Measurements from ENCODE around the gene COL4A5. TPM values are rescaled to one million over a fixed set of nuclear protein-coding genes. Genes with fewer than 3 reads are reported as not detected.

Gene COL4A5
- total RNA-seq, 1 donor from 2014 or later: 14.3 TPM

GRCh38 chrX:108610141-108610540, 170.5 kb downstream of the COL4A5 start:
- DNase-seq (ENCODE audit: low spot score in 2 of 2): no peak
- FAIRE-seq: no peak

DNA sequence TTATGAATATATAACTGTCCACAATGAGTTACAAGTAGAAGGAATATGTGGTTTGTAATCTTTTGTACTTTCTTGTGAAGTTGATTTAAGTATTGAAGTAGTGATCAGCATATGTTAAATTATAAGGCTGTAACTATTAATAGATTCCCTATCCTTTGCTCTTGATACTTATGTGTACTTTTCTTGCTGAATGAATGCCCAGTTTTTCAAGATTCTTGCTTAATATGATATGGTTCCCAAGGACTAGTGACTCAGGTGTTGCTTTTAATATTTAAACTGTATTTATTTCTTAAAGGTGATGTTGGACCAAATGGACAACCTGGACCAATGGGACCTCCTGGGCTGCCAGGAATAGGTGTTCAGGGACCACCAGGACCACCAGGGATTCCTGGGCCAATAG, 175.0 kb downstream of the COL4A5 start:
- FAIRE-seq (no peak), DNase-seq (ENCODE audit: low spot score in 2 of 2) (no peak)

DNA sequence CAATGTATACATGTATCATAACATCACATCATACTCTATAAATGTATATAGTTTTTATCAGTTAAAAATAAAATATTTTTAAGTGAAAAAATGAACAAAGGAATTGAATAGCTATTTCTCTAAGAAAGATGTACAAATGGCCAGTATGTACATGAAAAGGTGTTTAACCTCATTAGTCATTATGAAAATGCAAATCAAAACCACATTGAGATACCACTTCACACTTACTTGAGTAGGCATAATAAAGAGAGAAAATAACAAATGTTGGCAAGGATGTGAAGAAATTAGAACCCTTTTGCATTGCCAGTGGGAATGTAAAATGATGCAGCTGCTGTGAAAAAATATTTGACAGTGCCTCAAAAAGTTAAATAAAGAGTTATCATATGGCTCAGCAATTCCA, 201.2 kb downstream of the COL4A5 start:
- FAIRE-seq: peak; percentile 70

DNA sequence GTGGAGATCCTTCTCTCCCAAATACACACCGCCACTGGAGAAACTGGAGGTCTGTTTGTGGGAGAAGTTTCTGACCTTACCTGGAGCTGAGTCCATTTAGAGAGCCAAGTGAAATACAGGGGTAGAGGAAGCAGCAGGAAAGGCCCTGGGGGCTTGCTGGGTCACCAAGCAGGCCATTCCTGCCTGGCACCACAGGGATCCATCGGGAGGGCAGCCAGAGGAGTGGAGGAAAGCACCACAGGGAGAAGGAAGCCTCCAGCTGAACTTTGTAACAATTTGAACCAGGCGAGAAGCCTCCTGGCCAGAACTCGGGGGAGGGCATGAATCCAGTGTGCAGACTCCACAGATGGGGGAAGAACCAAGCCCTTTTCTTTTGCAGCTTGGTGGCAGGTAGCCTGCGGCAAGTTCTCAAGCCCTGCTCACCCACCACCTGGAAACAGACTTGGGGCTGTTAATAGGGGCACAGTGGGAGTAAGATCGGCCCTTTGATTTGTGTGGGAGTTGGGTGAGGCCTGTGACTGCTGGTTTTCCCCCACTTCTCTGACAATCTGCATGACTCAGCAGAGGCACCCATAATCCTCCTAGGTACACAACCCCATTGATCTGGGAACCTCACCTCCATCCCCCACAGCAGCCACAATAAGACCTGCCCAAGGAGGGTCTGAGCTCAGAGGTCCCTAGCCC, 202.1 kb downstream of the COL4A5 start:
- FAIRE-seq (no peak), DNase-seq (ENCODE audit: low spot score in 2 of 2) (no peak)

More for the DNA sequence above, 201.2 kb downstream of the COL4A5 start:
- DNase-seq (ENCODE audit: low spot score in 2 of 2): no peak

- DNase-seq (ENCODE audit: low spot score in 2 of 2): no peak
- no peak for FAIRE-seq
These were observed 202.6 kb downstream of the COL4A5 start for GRCh38 chrX:108642273-108642628.

- FAIRE-seq (no peak), DNase-seq (ENCODE audit: low spot score in 2 of 2) (no peak)
These were observed 225.1 kb downstream of the COL4A5 start for GRCh38 chrX:108664701-108665100.

- DNase-seq (ENCODE audit: low spot score in 2 of 2) (no peak), FAIRE-seq (no peak)
These were observed 226.5 kb downstream of the COL4A5 start for GRCh38 chrX:108666101-108666500.

DNA sequence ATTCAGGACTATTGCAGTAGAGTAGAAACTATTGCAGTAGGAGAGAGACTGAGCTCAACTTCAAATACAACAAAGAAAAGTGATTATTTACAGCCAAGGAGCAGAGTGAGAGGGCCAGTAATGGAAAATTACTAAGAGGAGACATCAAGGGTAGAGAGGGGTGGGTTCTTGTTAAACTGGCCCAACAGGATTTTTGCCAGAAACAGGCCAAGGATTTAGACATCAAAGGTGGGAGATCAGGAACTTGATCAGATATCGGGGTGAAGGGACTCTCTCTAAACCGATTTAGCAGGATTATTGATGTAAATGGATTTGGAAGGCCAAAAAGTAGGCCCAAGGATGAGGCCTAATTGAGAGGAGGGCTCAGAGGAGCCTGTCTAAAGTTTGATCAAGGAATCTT, 231.9 kb downstream of the COL4A5 start:
- FAIRE-seq (no peak), DNase-seq (ENCODE audit: low spot score in 2 of 2) (no peak)

- FAIRE-seq: no peak
These were observed 257.1 kb downstream of the COL4A5 start for GRCh38 chrX:108696690-108697089.

GRCh38 chrX:108699368-108699767, 259.7 kb downstream of the COL4A5 start:
- FAIRE-seq: peak; percentile 47
- DNase-seq (ENCODE audit: low spot score in 2 of 2): no peak

More at GRCh38 chrX:108696690-108697089, 257.1 kb downstream of the COL4A5 start:
- no peak for DNase-seq (ENCODE audit: low spot score in 2 of 2)

- DNase-seq (ENCODE audit: low spot score in 2 of 2): no peak
- no peak for FAIRE-seq
These were observed 262.0 kb downstream of the COL4A5 start for GRCh38 chrX:108701633-108702032.

DNA sequence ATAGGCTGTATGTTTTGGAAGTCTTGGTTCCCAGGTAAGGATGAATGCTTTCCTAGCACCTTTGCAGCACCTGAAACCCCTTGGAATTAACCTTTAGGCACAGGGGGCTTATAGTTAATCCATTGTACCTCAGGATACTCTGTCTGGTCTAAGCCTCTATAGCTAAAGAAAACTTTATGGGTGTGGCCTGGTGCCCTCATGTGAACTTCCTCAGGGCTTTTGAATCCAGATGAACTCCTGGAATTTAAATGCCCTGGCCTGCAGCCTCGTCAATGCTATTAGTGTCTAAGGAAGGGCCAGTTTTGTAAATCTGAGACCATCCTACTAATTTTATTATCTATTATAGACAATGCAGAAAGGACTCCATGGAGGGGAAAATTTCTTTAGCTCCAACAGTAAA, 262.9 kb downstream of the COL4A5 start:
- no peak for DNase-seq (ENCODE audit: low spot score in 2 of 2)

GRCh38 chrX:108704839-108705238, 265.2 kb downstream of the COL4A5 start:
- FAIRE-seq: no peak
- DNase-seq (ENCODE audit: low spot score in 2 of 2): no peak

More for the DNA sequence above, 262.9 kb downstream of the COL4A5 start:
- no peak for FAIRE-seq

- no peak for DNase-seq (ENCODE audit: low spot score in 2 of 2)
- no peak for FAIRE-seq
These were observed 273.2 kb downstream of the COL4A5 start for GRCh38 chrX:108712886-108713285.

DNA sequence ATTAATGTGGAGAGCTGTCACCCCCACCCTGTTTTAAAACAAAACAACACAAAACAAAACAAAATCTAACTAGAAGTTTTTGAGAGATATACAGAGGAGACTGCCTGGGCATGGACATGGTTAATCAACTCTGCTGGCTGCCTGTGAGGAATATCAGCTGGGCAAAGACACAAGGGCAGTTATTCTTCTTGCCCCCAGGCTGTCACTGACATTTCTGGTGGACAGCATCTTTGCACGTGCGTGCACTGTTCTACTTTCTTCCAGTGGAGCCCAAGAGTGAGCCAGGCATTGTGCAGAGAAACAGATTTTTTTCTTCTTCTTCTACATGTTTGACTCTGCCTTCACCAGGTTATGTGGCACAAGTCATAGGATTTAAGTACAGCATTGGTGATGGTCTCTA, 282.9 kb downstream of the COL4A5 start:
- FAIRE-seq: no peak
- DNase-seq (ENCODE audit: low spot score in 2 of 2): no peak

GRCh38 chrX:108726748-108727147, 287.1 kb downstream of the COL4A5 start:
- FAIRE-seq (no peak), DNase-seq (ENCODE audit: low spot score in 2 of 2) (no peak)

DNA sequence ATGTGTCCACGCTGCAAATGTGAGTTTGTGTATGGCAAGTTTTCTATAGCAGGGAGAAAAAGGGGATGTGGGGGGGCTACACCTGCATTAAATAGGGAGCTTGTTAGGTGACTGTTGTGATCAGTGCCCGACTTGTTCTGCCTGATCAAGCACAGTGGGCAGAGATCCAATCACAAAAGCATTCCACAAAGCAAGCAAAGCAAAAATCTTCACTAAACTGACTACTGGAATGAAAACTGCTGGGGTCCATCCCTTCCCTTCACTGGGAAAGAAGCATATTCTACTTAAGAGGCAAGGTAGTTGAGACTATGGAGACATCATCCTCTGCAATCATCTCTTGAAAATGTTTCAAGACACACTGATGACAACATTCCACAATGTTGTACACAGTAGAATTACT, 291.5 kb downstream of the COL4A5 start:
- DNase-seq (ENCODE audit: low spot score in 2 of 2): no peak
- FAIRE-seq: no peak

- FAIRE-seq (no peak), DNase-seq (ENCODE audit: low spot score in 2 of 2) (no peak)
These were observed 293.1 kb downstream of the COL4A5 start for GRCh38 chrX:108732630-108733321.

DNA sequence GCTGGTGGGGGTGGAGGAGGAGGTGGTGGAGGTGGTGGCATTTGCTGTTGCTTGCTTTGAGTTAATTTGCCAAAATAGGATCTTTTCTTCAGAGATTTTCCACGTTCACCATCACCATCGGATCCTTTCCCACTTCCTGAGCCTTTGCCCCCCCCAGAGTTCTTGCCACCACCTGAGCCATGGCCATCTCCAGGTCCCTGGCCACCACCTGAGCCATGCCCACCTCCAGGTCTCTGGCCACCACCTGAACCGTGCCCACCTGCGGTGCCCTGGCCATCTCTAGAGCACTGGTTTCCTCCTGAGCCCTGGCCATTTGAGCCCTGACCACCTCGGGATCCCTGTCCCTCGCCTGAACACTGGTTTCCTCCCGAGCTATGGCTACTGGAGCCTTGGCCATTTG, 294.8 kb downstream of the COL4A5 start:
- no peak for DNase-seq (ENCODE audit: low spot score in 2 of 2)
- no peak for FAIRE-seq

GRCh38 chrX:108735091-108735678, 295.5 kb downstream of the COL4A5 start:
- FAIRE-seq: no peak

GRCh38 chrX:108735679-108736508, 296.3 kb downstream of the COL4A5 start:
- FAIRE-seq (no peak), DNase-seq (ENCODE audit: low spot score in 2 of 2) (no peak)

More at GRCh38 chrX:108735091-108735678, 295.5 kb downstream of the COL4A5 start:
- DNase-seq (ENCODE audit: low spot score in 2 of 2): no peak
